Spleen (tissue), 7 donors: ENCODE data around the gene UNC13C.

Experiments used
- POLR2A ChIP-seq, 3 donors: fragments of 450-650 bp; IDR thresholded peaks; one replicate each; pipeline ENCODE4 v1.5.1; 2017; ENCODE audit warnings: antibody characterized with exemption in 3 of 3, mild to moderate bottlenecking in 1 of 3
- POLR2AphosphoS5 ChIP-seq, 3 donors: sonication (generic); formaldehyde crosslinking; IDR thresholded peaks; one replicate each; pipeline ENCODE4 v1.5.1; 2017; ENCODE audit warnings: antibody characterized with exemption in 3 of 3
- TF ChIP-seq, protein P1 (sequence below), 11 experiments: fragments of 200-600 bp in 7 of 11; fragments of 450-650 bp in 4 of 11; sonication (generic) in 4 of 11; IDR thresholded peaks in 8 of 11; conservative IDR thresholded peaks in 3 of 11; 1 replicate in 7 of 11; 2 replicates in 4 of 11; pipeline versions ENCODE4 v1.4.0 to v1.8.0; 2016 to 2021; ENCODE audit warnings: antibody characterized with exemption in 11 of 11, inconsistent platforms in 4 of 11, mild to moderate bottlenecking in 1 of 11
- donor health status: DM: no; HTN: no; CAD: no; lungs with moderate emphysema.
- donor health status: DM: no; HTN: no; CAD: no.
- donor health status: DM: no; HTN: no; CAD: no.

GRCh38 chr15:54373332-54373731, 395.1 kb downstream of the UNC13C start:
- TF ChIP-seq, protein P1, sequence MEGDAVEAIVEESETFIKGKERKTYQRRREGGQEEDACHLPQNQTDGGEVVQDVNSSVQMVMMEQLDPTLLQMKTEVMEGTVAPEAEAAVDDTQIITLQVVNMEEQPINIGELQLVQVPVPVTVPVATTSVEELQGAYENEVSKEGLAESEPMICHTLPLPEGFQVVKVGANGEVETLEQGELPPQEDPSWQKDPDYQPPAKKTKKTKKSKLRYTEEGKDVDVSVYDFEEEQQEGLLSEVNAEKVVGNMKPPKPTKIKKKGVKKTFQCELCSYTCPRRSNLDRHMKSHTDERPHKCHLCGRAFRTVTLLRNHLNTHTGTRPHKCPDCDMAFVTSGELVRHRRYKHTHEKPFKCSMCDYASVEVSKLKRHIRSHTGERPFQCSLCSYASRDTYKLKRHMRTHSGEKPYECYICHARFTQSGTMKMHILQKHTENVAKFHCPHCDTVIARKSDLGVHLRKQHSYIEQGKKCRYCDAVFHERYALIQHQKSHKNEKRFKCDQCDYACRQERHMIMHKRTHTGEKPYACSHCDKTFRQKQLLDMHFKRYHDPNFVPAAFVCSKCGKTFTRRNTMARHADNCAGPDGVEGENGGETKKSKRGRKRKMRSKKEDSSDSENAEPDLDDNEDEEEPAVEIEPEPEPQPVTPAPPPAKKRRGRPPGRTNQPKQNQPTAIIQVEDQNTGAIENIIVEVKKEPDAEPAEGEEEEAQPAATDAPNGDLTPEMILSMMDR (IDR thresholded peaks at IDR 0.05 in 8 of 11, conservative IDR thresholded peaks at IDR 0.05 in 3 of 11) = no peak
- no peak for TF ChIP-seq POLR2A (IDR thresholded peaks at IDR 0.05)
- TF ChIP-seq POLR2AphosphoS5 (IDR thresholded peaks at IDR 0.05) = no peak
